ENCODE data around the gene MAT1A.
"Not testable (repeated sequence)": the region's sequence is repeated elsewhere in the genome, so short reads cannot be mapped to it uniquely, and the experiment has no call there.

MAT1A gene

DNA sequence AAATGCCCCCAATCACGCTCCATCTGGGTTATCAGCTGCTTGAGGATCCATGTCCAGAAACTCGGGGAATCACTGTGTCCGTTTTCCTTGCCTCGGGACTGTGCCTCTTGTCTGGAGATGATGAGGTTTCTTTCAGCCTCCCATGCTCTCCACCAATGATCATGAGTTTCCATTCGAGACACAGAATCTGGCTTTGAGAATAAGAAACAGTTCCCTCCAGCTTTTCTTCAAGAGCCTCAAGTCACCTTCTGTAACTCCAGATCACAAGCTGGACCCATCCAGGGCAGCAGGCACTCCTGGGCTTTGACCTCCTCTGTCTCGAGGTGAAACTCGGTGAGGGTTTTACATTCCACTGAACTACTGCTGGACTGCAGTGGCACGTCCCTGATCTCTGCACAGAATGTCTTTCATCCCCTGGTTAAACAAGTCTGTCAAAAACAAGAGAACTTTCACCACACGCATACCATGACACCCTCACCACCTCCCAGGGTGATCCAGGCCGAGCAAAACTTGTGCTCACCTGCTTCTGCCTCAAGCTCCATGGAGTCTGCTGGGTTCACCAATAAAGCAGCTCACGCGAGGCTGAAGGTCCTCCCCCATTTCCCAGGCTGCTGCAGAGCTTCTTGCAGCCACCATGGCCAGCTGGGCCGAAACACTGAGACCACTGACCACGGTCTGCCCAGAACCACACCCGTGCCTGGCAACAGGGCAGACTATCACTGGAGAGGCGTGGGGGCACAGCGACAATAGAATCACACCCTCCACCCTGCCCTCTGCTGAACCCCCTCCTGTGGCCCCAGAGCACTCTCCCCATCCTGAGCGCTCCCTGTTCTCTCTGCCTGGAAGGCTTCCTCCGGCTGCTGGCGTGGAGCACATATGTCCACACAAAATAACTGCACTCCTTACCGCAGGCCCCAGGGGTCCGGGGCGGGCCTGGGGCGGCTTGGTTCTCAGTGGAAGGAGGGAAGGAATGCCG, 25.1 kb downstream of the MAT1A start:
- no peak for DNase-seq

DNA sequence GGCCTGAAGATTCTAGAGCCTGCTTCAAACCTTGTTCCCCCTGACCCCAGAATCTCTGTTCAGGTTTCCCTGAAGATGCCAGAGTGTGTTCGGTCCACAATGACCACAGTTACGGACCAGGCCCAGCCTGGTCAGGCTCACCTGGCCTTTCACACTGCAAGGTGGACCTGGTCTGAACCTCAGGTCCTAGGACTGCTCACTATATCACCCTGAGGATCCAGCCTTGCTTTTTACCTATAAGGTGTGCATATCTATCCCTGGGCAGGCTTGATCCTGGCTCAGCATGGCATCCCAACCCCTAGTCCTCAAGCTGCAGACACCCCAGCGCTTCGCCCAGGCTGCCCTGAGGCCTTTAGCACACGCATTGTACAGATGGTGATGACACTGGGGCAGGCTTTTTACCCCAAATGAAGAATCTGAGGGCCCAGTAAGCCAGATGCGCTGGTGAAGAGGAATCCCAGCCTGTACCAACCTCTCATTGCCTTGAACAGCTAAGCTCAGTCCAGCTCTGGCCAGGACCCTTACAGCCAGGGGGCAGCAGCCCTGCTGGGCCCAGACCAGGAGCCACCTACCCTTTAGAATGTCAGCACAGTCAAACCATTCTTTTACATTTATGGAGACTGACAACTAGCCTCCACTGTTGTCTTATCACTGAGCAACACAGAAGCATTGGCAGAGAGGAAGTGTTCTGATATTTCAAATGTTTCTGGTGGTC, 28.0 kb downstream of the MAT1A start:
- DNase-seq = no peak

DNA sequence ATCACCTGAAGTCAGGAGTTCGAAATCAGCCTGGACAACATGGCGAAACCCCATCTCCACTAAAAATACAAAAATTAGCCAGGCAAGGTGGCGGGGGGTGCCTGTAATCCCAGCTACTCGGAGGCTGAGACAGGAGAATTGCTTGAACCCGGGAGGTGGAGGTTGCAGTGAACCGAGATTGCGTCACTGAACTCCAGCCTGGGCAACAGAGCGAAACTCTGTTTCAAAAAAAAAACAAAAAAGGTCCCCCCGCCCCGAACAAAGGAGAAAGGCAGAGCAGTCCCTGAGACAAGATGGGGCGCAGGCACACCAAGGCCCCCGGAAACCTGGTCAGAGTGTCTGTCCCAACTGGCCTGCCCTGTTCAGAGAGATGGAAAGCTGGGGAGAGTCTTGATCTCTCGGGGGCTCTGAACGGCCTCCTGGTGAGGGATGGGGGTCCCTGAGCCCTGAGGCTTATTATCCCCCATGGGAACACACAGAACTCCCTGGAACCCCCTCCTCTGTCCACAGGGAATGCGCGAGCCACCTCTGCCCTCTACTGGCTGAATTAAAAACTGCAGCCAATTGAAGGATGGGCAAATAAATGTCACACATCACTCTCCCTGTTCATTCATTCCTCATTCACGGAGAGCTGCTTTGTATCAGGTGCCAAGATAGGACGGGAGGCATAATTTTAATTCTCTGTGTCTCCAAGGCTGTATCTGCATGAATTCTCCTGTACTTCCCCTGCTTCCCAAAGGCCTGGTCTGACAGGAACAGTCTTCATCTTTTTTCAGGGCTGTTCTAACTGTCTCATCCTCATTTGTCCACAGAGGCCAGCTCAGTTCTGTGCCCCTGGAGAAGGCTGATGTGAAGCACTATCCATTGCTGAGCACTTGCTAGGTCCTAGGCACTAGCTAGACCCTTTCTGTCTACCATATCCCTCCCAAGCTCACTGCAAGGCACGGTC, 28.9 kb downstream of the MAT1A start:
- DNase-seq = no peak

DNA sequence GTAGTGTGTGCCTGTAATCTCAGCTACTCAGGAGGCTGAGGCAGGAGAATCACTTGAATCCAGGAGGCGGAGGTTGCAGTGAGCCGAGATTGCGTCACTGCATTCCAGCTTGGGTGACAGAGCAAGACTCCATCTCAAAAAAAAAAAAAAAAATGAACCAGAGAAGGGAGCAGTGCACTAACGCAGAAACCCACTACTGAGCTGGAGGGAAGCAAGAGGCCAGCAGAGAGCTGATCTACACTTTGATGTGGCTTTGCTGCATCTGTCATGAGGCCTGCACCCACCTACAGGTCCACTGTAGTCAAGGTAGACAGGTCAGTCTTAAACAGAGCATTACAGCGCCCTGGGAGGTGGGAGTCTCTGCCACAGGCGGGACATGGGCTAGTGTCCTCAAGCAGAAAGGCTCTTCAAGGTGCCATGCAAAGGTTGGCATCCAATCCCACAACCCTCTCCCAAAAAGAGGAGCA, 30.0 kb downstream of the MAT1A start:
- no peak for DNase-seq

DNA sequence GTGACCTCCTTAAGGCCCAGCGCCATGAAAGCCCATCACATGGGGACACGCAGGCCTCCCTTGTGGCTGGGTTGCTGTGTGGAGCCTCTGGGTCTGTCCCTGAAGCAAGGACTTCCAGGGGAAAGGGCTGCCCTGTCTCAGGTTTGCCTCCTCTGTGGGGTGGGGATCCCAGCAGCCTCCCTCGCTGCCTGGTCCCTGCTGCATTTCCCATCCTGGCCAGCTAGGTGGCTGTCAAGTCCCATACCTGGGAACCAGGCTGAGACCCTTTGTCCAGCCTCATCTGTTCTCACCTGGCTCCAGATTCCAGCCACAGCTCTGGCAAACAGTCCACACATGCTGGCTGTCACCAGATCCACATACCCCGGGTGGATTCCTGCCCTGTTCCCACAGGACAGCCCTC, 32.7 kb downstream of the MAT1A start:
- not testable (repeated sequence) for DNase-seq

DNA sequence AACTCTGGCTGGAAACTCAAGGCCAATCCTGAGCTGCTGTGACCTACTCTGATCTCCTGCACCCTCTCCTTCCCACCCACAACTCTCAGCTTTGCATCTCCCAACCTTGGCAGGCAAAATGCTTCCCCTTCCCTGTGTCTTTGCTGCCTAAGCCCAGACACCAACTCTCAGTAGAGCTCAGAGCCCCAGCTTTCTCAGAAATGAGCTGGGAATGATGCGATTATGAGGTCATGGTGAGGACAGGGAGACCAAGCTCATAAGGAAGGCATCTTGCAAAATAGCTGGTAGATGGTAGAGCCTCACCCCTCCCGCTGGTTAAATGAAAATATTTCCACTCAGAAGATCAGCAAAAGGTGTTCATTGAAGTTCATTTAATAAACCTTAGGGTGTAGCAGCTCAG, 34.7 kb downstream of the MAT1A start:
- DNase-seq = not testable (repeated sequence)

DNA sequence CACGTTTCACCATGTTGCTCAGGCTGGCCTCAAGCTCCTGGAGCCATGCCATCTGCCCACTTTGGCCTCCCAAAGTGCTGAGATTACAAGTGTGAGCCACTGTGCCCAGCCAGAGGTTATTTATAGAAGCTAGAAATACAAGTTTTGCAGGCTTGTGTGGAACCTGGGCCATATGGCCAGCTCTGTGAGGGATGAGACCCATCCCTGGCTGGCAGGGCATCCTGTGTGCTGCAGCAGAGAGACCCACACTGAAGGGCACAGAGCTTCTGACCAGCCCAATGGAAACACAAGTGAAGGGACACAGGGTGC, 35.5 kb downstream of the MAT1A start:
- DNase-seq = not testable (repeated sequence)

DNA sequence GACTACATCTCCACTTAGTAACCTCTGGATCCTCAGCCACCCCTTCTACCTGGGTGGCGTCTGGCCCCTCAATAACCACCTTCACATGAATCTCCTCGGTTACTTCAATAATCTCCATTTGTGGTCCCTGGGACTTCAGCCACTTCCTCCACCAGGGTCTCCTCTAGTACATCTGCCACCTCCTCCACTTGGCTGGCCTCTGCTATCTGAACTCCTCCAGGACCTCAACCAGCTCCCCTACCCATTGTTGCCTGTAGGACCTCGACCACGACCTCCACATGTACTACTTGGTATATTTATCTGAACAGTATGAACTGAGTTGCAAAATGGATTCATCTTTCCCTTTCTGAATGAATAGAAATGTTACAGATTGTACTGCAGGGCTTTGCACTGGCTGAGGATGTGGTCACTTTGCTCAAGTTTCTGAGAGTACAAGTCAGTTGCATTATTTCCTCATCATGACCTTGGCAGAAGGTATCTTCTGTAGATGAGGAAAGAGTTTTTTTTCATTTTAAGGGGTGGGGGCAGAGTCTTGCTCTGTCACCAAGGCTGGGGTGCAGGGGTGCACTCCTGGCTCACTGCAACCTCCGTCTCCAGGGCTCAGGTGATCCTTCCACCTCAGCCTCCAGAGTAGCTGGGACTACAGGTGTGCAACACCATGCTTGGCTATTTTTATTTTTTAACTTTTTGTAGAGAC, 36.0 kb downstream of the MAT1A start:
- DNase-seq = no peak

DNA sequence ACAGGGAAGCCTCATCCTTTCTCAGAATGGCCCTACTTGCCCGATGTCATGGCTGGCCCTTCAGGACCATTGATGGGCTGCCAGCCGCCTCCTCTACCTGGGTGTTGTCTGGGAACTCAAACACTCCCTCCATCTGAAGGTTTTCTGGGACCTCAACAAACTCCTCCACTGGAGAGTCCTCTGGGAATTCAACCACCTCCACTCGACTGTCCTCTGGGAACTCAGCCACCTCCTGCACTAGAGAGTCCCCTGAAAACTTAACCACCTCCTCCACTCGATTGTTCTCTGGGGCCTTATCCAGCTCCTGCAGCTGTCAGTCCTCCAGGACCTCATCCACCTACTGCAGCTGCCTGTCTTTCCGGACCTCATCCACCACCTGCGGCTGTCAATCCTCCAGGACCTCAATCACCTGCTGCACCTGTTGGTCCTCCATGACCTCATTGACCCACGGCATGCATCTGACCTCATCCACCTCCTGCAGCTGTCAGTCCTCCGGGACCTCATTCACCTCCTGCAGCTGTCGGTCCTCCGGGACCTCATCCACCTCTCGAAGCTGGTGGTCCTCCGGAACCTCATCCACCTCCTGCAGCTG, 37.1 kb downstream of the MAT1A start:
- no peak for DNase-seq

DNA sequence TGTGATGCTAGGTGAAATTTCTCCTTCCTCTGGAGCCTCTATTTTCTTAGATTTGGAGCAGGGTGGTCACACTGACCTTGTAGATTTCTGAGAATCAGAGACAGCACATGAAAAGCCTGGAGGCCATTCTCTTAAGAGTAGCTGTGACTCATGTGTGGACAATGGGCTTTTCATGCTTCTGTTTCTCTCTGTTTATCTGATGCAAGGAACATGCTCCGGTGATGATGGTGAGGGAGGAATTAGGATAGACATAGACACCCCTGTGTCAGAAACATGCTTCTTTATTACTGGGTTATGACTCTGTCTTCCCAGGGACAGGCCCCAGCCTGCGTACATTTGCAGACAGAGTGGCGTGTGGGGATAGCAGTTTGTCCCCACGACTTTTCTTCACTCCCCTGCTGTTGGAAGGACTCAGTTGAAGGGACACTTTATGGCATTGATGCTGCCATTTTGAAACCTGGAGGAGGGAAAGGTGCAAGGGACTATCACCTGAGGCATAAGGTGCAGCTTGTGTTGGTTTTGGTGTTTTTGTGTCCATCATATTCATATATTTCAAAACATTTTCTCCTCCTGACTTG, 37.7 kb downstream of the MAT1A start:
- not testable (repeated sequence) for DNase-seq

DNA sequence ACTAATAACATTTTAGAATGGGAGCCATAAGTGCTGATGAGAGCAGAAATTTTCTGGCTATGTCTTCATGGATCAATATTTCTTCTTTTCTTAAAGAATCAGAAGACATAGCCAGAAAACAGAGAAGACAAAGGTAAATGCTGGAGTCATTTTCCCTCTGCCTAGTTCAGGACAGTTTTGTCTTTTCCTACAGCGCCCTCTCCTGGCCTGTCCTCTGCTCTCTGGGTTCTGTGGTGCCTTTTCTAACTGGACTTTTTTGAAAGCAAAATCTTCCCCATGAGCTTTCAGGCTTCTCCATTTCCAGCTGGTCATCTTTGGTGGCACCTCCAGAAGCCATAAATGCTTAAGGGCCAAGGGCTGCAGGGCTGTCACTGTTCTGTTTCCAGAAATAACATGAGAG, 39.1 kb downstream of the MAT1A start:
- not testable (repeated sequence) for DNase-seq

DNA sequence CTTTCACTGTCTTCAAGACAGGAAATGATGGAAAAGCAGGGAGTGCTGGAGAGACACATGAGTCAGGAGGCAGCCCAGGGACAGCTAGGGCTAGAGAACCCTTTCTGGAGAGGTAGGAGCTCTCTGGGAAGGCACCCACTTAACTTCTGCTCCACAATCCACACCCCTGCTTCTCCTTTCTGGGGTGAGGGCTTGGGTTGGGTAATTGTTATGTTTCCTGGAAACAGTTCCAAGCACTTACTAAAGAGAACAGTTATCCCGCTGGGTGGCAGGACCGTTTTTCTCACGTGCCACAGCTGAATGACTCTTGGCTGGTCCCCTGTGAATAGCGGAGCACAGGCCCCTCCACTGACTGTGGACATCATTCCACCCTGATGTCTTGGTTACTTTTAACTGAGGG, 39.6 kb downstream of the MAT1A start:
- not testable (repeated sequence) for DNase-seq

DNA sequence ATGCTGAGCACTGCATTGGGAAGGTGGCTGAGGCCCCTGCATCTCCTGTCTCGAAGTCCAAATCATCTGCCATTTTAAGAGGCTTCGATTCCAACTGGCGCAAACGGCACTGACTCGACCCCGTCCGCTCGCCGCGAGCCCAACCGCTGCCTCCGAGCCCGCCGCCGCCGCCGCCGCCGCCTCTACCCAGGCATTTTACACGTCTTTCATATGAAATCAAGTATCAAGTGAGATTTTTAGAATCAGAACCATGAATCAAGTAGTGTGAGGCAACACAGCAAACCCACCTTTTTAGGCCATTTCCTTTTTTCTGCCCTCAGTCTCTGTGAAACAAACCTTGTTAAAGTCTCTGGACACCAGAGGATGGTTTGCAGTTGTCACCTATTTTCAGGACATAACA, 41.8 kb downstream of the MAT1A start:
- not testable (repeated sequence) for DNase-seq

DNA sequence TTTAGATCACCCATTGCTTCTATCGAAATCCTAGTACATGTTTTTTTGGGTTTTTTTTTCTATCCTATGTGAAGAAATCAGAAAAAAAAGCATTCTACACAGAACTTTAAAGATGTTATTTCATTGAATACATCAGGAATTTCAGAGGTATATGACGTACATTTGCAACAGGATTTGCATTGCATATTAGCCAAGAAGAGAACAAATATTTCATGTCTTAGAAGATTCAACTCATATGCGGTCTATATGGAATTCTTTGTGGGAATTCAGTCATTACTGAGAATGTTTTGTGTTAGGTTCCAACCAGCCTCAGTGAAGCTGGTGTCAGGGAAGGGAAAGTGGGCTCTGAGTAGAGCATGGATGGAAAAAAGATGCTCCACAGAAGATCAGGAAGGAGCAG, 45.1 kb downstream of the MAT1A start:
- DNase-seq = not testable (repeated sequence)

DNA sequence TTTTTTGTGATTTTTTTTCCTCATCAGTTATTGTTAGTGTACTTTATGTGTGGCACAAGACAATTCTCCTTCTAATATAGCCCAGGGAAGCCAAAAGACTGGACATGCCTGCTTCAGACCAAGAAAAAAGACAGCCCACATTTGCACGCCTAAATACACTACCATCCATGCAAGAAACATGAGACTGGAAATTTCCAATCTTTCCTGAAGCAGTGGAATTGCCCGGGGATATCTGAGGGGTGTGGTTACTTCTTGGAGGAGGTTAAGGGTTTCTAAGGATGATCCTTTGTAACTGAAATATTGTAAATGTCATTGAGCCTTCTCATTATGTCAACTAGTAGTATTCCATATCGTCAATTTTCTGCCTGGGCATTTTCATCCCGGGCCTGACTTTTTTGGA, 47.1 kb downstream of the MAT1A start:
- DNase-seq = not testable (repeated sequence)

DNA sequence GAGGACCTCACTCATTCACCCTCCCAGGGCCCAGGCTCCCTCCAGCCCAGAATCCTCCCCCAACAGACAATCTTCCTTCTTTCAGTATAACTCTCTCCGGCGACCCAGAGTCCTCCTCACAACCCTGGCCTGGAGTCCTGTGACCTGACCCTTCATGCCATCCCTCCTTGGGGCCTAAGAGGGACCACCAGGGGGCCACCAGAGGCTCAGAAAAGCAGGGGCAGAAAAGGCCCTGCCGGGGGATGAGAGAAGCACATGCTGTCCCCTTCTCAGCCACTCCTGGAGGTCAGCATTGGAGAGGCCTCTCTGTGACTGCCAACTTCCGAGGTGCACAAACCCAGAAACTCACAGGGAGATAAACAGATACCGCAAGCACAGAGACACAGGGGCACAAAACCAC, 53.0 kb downstream of the MAT1A start:
- not testable (repeated sequence) for DNase-seq

DNA sequence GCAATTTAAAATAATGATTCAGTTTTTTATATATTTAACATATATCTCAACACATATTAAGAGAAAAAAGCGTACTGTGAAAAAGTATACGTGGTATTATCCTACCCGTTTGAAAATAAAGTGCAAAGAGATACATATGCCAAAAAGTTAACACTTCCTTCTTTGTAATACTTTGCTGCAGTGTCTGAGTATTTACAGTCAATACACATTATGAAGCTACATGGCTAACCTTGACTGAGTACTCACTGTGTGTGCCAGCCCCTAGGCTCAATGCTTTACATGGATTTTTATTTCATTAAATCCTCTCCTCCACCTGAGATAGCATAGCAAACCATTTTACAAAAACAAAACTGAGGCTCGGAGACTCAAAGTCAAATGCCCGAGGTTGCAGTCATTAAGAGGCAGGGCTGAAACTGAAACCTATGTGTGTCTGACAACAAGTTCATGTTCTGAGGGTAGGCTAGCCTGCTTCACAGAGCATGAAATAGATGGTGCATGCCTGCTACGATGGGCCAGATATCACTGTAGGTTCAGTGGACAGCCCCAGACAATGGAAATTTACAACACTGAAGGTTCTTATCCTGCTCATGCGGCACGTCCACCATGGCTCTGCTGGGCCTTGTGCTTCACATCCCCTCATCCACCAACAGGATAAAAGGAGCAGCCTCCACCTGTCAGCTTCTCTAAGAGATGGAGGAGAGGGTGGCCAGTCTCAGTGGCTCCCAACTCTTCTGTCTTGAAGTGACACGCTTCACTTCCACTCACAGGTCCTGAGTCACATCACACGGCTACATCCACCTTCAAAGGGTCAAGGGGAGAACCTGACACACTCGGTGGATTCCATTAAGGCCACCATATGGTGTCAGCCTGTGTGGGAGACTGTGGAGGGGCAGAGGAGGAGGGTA, 54.9 kb downstream of the MAT1A start:
- not testable (repeated sequence) for DNase-seq

DNA sequence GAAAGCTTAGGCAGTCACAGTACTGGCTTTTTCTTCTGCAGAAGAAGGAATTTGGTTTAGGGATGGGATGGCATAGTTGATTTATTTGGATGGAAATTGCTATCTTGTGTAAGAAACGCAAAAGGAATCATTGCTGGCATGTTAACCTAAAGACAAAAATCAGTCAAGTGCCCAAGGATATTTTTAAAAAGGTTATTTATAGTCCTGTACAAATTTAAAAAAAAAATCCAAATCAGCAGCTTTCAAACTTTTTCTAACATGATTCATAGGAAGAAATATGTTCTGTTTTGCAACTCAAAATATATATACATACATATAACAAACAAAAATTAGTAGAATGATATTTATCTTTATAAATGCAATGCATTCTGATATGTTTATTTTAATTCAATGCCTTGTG, 55.6 kb downstream of the MAT1A start:
- not testable (repeated sequence) for DNase-seq

DNA sequence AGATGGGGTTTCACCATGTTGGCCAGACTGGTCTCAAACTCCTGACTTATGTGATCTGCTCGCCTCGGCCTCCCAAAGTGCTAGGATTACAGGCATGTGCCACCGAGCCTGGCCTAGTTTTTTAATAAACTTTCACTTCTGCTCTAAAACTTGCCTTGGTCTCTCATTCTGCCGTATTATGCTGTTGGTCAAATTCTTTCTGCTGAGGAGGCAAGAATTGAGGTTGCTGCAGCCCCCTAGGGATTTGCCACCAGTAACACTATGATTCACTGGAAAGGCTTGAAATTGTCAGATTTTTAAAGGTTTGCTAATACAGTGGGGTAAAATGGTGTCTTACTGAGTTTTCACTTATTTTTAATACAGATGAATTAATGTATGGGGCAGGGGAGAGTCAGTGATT, 62.7 kb downstream of the MAT1A start:
- not testable (repeated sequence) for DNase-seq

DNA sequence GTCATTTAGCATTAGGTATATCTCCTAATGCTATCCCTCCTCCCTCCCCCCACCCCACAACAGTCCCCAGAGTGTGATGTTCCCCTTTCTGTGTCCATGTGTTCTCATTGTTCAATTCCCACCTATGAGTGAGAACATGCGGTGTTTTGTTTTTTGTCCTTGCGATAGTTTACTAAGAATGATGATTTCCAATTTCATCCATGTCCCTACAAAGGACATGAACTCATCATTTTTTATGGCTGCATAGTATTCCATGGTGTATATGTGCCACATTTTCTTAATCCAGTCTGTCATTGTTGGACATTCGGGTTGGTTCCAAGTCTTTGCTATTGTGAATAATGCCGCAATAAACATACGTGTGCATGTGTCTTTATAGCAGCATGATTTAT, 66.4 kb downstream of the MAT1A start:
- DNase-seq = not testable (repeated sequence)
